GM23338 (cell line): Measurements from ENCODE around the gene FOXO3. TPM values are rescaled to one million over a fixed set of nuclear protein-coding genes. Genes with fewer than 3 reads are reported as not detected.

Source experiments
- ATAC-seq: fragments of 200-7000 bp; cut with Tn5 transposase; 3 replicates; pipeline ENCODE4 v1.9.1; 2020
- DNase-seq: peaks from one replicate; pipeline ENCODE4 v3.0.0-alpha.2; 2015; ENCODE audit warnings: low spot score
- H2AFZ ChIP-seq: fragments of 200-600 bp; sonication (generic); 2 replicates; pipeline ENCODE4 v1.8.0; 2016; ENCODE audit warnings: antibody characterized with exemption, mild to moderate bottlenecking, moderate library complexity
- H3F3A ChIP-seq: fragments of 200-600 bp; sonication (generic); replicated peaks from 2 replicates; pipeline ENCODE4 v1.8.0; 2017; ENCODE audit warnings: antibody characterized with exemption, mixed run types, low read depth
- H3K27ac ChIP-seq: fragments of 200-600 bp; sonication (generic); 2 replicates; pipeline ENCODE4 v1.6.1; 2016; ENCODE audit warnings: low read depth
- H3K27me3 ChIP-seq: fragments of 200-600 bp; sonication (generic); 2 replicates; pipeline ENCODE4 v1.8.0; 2016; ENCODE audit warnings: mild to moderate bottlenecking, mixed run types, moderate library complexity; ENCODE audit not compliant: insufficient read depth
- H3K36me3 ChIP-seq: fragments of 200-600 bp; sonication (generic); 2 replicates; pipeline ENCODE4 v1.8.0; 2016; ENCODE audit warnings: mild to moderate bottlenecking; ENCODE audit not compliant: insufficient read depth
- H3K4me1 ChIP-seq: fragments of 200-600 bp; sonication (generic); 2 replicates; pipeline ENCODE4 v1.8.0; 2016; ENCODE audit warnings: mild to moderate bottlenecking, moderate library complexity; ENCODE audit not compliant: insufficient read depth
- H3K4me2 ChIP-seq: fragments of 200-600 bp; sonication (generic); 2 replicates; pipeline ENCODE4 v1.7.1; 2017; ENCODE audit warnings: mixed run types
- H3K4me3 ChIP-seq: fragments of 200-600 bp; sonication (generic); 2 replicates; pipeline ENCODE4 v1.6.1; 2016; ENCODE audit warnings: mixed run types
- H3K79me2 ChIP-seq: fragments of 200-600 bp; sonication (generic); replicated peaks from 2 replicates; pipeline ENCODE4 v1.8.0; 2017; ENCODE audit warnings: mild to moderate bottlenecking; ENCODE audit not compliant: insufficient read depth
- H3K9me2 ChIP-seq: fragments of 200-600 bp; sonication (generic); 2 replicates; pipeline ENCODE4 v1.8.0; 2017; ENCODE audit not compliant: insufficient read depth
- H4K20me1 ChIP-seq: fragments of 200-600 bp; sonication (generic); replicated peaks from 2 replicates; pipeline ENCODE4 v1.8.0; 2017; ENCODE audit warnings: mild to moderate bottlenecking; ENCODE audit not compliant: insufficient read depth
- H3K27ac Mint-ChIP-seq: 2 replicates; pipeline ENCODE4 v1.8.0; 2020; ENCODE audit warnings: inconsistent platforms, mild to moderate bottlenecking, moderate library complexity, mixed read lengths
- H3K27me3 Mint-ChIP-seq: 3 replicates; pipeline ENCODE4 v1.8.0; 2022; ENCODE audit warnings: low read depth, mild to moderate bottlenecking, moderate library complexity, mixed read lengths, inconsistent platforms; ENCODE audit not compliant: insufficient read depth, poor library complexity
- H3K36me3 Mint-ChIP-seq: 3 replicates; pipeline ENCODE4 v1.8.0; 2021; ENCODE audit warnings: low read depth, mild to moderate bottlenecking, inconsistent platforms, moderate library complexity, mixed read lengths
- H3K4me1 Mint-ChIP-seq: 3 replicates; pipeline ENCODE4 v1.8.0; 2020; ENCODE audit warnings: mild to moderate bottlenecking, inconsistent platforms, mixed read lengths
- H3K4me3 Mint-ChIP-seq: 3 replicates; pipeline ENCODE4 v1.8.0; 2021; ENCODE audit warnings: moderate library complexity, mild to moderate bottlenecking, inconsistent platforms, mixed read lengths
- H3K9me3 Mint-ChIP-seq: 3 replicates; pipeline ENCODE4 v1.8.0; 2020; ENCODE audit warnings: moderate library complexity, mild to moderate bottlenecking, inconsistent platforms, mixed read lengths
- CREB1 ChIP-seq: fragments of 250-450 bp; sonication (Bioruptor Pico); IDR thresholded peaks from 2 replicates; pipeline ENCODE4 v1.5.0; 2020; ENCODE audit warnings: low read depth, mild to moderate bottlenecking, moderate library complexity
- CTCF ChIP-seq, 2 experiments: fragments of 200-600 bp in 1 of 2; sonication (generic) in 1 of 2; conservative IDR thresholded peaks; 2 replicates each; pipeline versions ENCODE4 v1.5.1 to v1.6.1; 2016 to 2017; ENCODE audit warnings: antibody characterized with exemption in 2 of 2, low read depth in 2 of 2, mild to moderate bottlenecking in 2 of 2, moderate library complexity in 1 of 2
- ETS1 ChIP-seq: IDR thresholded peaks from 2 replicates; pipeline ENCODE4 v1.6.1; 2016; ENCODE audit warnings: antibody characterized with exemption
- EZH2 ChIP-seq: fragments of 200-600 bp; sonication (generic); IDR thresholded peaks from one replicate; pipeline ENCODE4 v1.8.0; 2017; ENCODE audit warnings: antibody characterized with exemption, mild to moderate bottlenecking, low read depth; ENCODE audit not compliant: unreplicated experiment
- EZH2phosphoT487 ChIP-seq: fragments of 200-600 bp; sonication (generic); IDR thresholded peaks from one replicate; pipeline ENCODE4 v1.8.1; 2018; ENCODE audit warnings: antibody characterized with exemption; ENCODE audit not compliant: unreplicated experiment
- JUNB ChIP-seq: IDR thresholded peaks from one replicate; pipeline ENCODE4 v1.6.1; 2016; ENCODE audit warnings: antibody characterized with exemption; ENCODE audit not compliant: unreplicated experiment
- NANOG ChIP-seq: IDR thresholded peaks from 2 replicates; pipeline ENCODE4 v1.6.1; 2016; ENCODE audit warnings: antibody characterized with exemption, borderline replicate concordance
- POLR2AphosphoS5 ChIP-seq: IDR thresholded peaks from 2 replicates; pipeline ENCODE4 v1.6.1; 2016; ENCODE audit warnings: antibody characterized with exemption, low read depth
- REST ChIP-seq: IDR thresholded peaks from one replicate; pipeline ENCODE4 v1.6.1; 2018; ENCODE audit warnings: antibody characterized with exemption; ENCODE audit not compliant: unreplicated experiment
- STAT1 ChIP-seq: IDR thresholded peaks from one replicate; pipeline ENCODE4 v1.6.1; 2016; ENCODE audit warnings: antibody characterized with exemption; ENCODE audit not compliant: unreplicated experiment
- ZNF114 ChIP-seq: fragments of 250-450 bp; sonication (Bioruptor Pico); IDR thresholded peaks from 2 replicates; pipeline ENCODE4 v1.5.0; 2020; ENCODE audit warnings: mild to moderate bottlenecking, moderate library complexity
- ZNF331 ChIP-seq: fragments of 250-450 bp; sonication (Bioruptor Pico); IDR thresholded peaks from 2 replicates; pipeline ENCODE4 v1.5.0; 2020; ENCODE audit warnings: low read depth, mild to moderate bottlenecking, moderate library complexity
- ZNF462 ChIP-seq: fragments of 250-450 bp; sonication (Bioruptor Pico); IDR thresholded peaks from 2 replicates; pipeline ENCODE4 v1.5.0; 2020; ENCODE audit warnings: mild to moderate bottlenecking, moderate library complexity
- polyA plus RNA-seq: library from polyadenylated mRNA; unstranded; fragments of >200 nt; fragmentation: Nextera tagmentation; extraction: Ambion mirVana; gene quantifications from 2 replicates; pipeline ENCODE4 v1.2.1, GENCODE V29; 2016
- total RNA-seq: library from RNA; depleted of rRNA; stranded (reverse); fragments of >200 nt; shearing (Covaris generic); gene quantifications from 2 replicates; pipeline ENCODE4 v1.2.3, GENCODE V29; 2014

The FOXO3 gene
- total and polyA plus RNA-seq, 2 experiments from 2014 or later, result 9.8 to 20.2 TPM

GRCh38 chr6:108632441-108632840, 71.7 kb downstream of the FOXO3 start:
- no peak for ATAC-seq
- H3K4me3 ChIP-seq, result no peak overlapping the region
- no peaks in the 10 kb centered on the region for H3K36me3 ChIP-seq
- Mint-ChIP-seq H3K36me3 (no peaks in the 10 kb centered on the region), H3K9me3 (no peaks in the 10 kb centered on the region), H3K27me3 (peaks cover 3% of the 10 kb centered on the region), H3K27ac (peak overlapping the region; percentile 22; the same call in 1 of the 2 replicates), H3K4me3 (no peak overlapping the region), H3K4me1 (peaks cover 73% of the 10 kb centered on the region)
- H3K79me2 ChIP-seq, result peaks cover 84% of the 10 kb centered on the region
- no peak overlapping the region for H3K27ac ChIP-seq
- TF ChIP-seq JUNB, result no peak
- no peak for TF ChIP-seq EZH2
- no peak for TF ChIP-seq CTCF (conservative IDR thresholded peaks at IDR 0.05; ENCODE audit: low read depth in 2 of 2)
- no peak for TF ChIP-seq ZNF114 (CRISPR knock-in tag)
- no peak for TF ChIP-seq ZNF462 (CRISPR knock-in tag)
- TF ChIP-seq ZNF331 (CRISPR knock-in tag), result no peak
- TF ChIP-seq ETS1, result no peak
- TF ChIP-seq STAT1, result no peak
- TF ChIP-seq POLR2AphosphoS5, result no peak
- no peak for TF ChIP-seq CREB1 (CRISPR knock-in tag)
- TF ChIP-seq EZH2phosphoT487, result no peak
- TF ChIP-seq NANOG, result no peak
- TF ChIP-seq REST, result no peak
- H3K9me2 ChIP-seq, result no peaks in the 10 kb centered on the region
- DNase-seq, result no peak
- no peaks in the 10 kb centered on the region for H3K27me3 ChIP-seq
- no peak overlapping the region for H2AFZ ChIP-seq
- H3K4me2 ChIP-seq, result no peak overlapping the region
- H4K20me1 ChIP-seq, result peaks cover 3% of the 10 kb centered on the region; the same call in 1 of the 2 replicates
- no peaks in the 10 kb centered on the region for H3F3A ChIP-seq
- H3K4me1 ChIP-seq, result peaks cover 47% of the 10 kb centered on the region
